EH (cell line): Measurements from ENCODE around the gene CLEC11A.

ENCODE experiments used
- DNase-seq: peaks from one replicate; pipeline ENCODE4 v3.0.0-alpha.2; 2015; ENCODE audit warnings: low read depth

Gene CLEC11A

DNA sequence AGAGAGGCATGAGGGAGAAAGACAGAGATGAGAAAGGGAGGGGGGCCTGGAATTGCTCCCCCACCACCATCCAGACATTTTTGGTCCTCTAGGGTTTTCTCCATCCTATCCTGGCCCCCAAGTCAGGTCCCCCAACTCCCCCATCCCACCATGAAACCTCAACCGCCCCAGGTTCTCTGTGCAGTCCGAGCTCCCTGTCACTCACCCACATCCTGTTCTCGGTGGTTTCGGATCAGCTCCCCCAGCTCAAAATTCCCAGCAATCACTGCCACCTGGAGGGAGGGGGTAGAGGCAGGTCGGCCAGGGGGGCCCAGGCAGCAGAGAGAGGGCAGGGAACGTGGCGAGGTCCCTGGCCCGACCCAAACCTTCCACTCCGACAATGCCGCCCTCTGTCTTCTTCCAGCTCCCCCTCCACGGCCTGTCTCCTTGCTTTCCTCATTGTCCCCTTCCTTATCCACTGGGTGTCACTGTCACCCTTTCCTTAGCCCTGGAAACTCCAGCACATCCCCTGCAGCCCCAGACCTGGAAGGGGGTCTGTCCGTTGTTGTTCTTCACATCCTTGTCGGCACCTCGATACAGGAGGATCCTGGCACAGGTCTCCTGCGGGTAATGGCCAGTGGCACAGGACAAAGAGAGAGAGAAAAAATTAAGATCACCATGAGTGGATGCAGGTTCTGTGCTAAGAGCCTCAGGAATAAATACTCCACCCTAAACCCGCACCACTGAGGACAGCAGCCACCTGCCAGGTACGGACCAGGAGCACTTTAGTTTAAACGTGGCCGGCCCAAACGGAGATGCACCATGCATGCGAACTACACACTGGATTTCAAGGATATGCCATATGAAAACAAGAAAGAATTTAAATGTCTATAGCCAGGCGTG lies 19.0 kb upstream of the CLEC11A start:
- DNase-seq = peak; percentile 31

DNA sequence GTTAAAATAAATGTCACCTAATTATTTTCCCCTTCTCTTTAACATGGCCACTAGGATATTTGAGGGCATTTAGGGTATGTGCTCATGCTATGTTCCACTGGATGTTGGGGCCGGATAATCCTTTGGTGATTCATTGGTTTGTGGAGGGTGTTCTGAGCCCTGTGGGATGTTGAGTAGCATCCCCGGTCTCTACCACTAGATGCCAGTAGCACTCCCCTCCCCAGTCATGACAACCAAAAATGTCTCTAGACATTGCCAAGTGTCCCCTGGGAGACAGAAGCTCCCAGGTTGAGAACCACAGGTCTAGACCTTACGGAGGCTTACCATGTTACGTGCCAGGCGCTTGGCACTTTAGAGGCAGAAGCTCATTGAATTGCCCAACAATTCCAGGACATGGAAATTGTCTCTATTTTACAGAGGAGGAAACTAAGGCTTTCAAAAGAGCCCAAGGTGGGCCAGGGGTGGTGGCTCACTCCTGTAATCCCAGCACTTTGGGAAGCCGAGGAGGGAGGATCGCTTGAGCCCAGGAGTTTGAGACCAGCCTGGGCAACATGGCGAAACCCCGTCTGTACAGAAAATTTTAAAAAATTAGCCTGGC lies 17.6 kb upstream of the CLEC11A start:
- peak; percentile 84 for DNase-seq

DNA sequence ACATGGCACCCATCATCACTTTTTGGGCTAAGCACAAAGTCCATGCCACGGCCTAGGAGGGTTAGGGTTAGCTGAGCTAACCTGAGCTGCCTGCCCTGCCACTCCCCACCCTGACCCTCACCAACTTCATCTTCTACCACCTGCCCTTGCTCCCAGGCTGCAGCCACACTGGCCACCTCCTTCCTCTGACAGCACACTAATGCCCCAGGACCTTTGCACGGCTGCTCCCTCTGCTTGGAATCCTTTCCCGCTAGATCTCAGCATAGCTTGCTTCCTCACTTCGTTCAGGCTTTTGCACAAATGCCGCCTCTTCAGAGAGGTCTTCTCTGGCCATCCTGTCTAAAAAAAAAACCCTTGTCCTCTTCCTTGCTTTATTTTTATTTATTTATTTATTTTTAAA lies 16.8 kb upstream of the CLEC11A start:
- DNase-seq = no peak

DNA sequence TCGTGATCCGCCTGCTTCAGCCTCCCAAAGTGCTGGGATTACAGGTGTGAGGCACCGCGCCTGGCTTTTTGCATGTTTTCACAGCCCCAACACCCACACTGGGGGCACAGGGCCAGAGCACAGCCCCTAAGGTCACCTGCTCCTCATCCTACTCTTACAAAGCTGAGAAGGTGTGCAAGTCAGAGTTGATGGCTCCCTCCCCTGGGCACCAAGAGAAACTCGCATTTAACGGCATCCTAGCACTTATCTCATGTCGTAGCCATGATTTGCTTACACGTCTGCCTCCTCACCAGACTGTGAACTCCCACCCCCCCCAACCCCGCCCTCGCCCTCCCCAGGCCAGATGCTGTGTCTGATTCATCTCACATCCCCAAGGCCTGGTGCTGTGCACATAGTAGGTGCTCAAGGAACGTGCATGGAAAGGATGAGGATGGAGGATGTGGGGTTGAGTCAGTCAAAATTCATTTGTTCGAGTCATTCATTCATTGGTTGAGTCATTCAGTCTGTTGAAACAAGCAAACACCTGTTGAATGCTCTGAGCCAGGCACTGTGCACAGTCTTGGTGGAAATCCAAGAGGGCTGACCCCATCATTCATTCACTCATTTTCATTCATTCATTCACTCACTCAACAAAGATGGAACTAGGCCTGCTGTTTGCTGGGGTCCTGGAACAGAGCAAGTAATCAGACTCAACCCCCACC lies 14.8 kb upstream of the CLEC11A start:
- DNase-seq = no peak

DNA sequence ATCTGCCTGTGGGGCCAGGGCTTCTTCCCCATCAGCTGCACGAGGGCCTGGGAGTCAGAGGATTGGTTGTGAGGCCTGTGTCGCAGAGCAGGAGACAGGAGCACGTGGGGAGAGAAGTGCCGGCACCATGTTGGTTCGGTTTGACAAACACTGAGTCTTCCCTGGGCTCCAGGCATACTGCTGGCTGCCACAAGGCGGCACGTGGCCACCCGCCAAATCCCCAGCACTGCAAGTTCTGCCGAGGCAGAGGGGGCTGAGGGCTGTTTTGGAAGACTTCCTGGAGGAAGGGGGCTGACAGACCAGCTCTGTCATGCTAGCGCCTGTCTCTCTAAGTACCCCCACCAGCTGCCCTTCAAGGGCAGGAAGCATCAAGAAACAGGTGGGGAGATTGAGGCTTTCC lies 13.1 kb upstream of the CLEC11A start:
- DNase-seq = no peak

DNA sequence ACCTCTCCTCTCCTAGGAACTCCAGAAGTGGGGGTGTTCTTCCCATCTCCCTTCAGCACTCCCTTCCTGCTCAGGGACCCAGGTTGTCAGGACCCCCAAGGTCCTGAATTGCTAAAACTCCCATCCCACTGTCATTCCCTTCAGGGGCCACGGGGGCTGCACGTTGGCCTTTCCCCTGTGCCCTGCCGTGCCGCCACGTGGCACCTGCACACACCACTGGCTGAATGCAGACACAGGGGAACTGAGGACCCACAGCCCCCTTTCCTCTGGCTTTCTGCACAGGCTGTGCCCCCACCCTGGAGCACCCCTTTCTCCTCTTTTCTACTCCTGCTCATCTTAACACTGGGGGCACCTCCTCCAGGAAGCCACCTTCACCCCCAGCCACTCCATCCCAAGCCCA lies 12.6 kb upstream of the CLEC11A start:
- DNase-seq = no peak

DNA sequence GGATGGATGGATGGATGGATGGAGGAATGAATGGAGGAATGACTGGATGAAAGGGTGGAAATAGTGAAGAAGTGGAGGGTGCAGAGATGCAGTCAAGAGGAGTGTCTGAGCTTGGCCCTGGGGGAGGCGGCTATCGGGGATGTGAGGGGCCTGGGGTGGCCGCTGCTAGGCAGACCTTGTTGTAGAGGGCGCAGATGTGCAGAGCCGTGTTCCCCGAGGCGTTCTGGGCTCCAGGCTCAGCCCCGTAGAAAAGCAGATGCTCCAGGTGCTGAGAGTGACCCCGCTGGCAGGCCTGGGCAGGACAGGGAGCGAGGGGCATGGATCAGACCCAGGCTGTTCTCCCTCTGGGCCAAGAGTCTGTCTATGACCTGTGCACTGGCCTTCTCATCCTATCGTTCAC lies 12.0 kb upstream of the CLEC11A start:
- no peak for DNase-seq

DNA sequence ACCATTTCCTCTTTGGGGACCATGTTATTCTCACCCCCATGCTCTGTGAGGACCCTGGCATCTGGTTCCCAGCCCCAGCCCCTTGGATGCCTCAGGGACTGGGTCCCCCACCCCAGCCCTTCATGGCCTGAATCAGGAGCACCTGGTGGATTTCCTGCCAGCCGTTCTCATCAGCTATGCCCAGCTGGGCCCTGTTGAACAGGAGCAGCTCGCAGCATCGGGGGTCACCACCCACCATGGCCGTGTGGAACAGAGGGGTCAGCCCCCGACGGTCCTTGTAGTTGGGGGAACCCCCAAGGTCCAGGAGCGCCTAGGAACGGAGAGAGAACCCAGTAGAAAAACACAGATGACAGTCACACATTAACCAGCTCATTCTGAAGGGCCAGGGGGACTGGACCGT lies 11.4 kb upstream of the CLEC11A start:
- DNase-seq = no peak

DNA sequence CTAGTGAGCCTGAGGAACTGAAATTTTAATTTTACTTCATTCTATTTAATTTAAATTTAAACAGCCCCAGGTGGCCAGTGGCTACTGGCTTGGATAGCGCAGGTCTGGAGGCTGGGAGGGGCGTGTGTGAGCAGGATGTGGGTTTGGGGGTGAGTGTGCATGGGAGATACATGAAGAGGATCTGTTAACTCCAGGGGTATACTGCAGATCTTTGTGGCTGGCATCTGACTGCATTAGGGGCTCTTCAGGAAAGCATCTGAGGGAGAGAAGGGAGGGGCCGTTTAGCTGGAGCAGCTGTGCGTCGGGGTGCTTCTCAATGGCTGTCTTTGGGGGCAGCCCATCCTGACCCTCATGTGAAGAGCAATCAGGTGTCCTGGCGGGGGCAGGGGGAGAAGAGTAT lies 10.3 kb upstream of the CLEC11A start:
- DNase-seq = no peak

DNA sequence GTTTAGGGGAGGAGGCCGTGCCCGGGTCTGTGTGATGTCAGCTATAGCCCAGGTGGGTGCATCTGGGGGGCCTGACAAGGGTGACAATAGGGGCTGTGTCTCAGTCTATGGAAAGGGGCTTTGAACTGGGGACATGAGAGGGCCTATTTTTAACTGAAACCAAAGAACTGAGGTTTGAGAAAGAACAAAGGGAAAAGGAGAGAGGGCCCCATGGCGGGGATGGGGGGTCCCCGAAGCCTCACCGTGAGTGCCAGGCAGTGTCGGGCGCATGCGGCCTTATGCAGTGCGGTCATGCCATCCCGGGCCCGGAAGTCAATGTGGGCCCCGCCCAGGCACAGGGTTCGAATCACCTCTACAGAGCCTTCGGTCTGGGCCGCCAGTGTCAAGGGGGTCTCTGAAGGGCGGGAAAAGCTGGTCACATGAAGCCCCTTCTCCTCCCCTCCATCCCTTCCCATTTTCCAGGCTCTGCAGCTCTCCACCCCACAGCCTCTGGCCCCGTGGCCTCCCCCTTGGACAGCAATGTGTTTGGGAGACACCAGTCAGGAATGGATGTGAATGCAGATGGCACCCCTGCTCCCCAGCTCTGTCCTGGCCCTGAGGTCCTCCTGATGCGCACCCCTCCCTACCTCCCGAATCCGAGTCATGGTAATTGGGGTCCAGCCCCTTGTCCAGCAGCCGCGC lies 9.5 kb upstream of the CLEC11A start:
- DNase-seq = no peak

DNA sequence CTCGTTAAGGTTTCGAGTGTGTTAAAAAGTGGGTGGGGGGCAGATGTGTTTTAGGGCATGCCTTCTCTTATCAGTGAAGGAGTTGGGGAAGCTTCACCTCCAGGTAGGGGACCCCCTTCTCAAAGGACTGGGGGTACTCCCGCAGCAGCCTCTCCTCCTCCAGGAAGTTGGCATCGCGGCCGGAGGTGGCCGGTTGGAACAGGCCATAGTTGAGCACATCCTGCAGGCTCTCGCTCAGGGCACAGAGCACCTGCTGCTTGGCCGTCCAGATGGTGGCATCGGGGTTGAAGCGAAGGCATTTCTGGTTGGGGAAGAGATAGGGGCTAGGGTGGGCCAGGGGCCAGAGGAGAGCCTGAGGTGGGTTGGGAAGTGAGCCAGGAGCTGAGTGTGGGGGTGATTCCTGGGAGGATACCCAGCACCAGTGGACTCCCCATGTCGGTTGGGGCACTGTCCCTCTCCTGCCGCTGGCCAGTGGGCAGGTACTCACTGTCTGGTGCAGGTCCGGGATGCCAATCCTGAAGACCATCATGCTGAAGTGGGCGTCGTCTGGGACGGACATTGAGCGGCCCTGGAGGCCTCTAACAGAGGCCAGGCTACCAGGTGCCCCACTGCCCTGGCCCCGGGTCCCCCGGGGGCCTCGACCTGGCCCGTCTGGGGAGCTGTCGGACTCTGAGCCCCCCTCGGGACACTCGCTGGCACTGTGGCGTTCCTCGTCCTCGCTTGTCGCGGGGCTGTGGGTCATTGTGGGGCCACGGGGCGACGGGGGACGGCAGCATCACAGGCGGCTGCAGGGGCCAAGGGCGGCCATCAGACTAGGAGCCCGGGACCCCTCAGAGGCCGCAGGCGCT lies 6.8 kb upstream of the CLEC11A start:
- DNase-seq = no peak

DNA sequence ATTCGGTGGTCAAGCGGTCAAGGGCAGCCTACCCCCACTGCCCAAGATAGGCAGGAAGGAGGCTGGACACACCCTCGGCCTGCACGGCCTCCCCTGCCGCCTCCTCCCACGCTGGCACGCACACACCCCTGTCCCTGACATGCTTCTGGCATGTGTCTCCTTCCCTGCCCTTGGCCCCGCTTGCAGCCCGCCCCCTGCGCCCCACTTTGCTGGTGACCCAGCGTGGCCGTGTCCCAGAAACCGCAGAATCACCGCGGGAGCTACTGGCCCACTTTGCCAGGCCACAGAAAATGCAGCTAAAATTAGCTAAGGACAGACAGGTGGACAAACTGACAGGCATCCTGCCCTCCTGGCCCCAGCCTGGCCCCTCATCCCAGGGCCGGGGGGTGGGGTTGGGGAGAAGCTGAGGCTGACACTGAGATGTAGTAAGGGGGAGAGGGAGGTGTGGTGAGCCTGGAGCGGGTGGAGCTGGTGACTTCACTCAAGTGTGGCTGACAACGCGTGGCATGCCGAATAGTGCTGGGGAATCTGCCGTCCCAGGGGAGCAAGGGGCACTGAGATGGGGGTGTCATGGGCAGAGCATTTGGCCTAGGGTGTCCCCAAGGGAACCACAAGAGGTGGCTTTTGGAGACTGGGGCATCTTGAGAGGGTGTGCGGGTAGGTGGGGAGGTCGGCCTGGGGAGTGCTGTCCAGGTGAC lies 6.0 kb upstream of the CLEC11A start:
- DNase-seq = no peak

DNA sequence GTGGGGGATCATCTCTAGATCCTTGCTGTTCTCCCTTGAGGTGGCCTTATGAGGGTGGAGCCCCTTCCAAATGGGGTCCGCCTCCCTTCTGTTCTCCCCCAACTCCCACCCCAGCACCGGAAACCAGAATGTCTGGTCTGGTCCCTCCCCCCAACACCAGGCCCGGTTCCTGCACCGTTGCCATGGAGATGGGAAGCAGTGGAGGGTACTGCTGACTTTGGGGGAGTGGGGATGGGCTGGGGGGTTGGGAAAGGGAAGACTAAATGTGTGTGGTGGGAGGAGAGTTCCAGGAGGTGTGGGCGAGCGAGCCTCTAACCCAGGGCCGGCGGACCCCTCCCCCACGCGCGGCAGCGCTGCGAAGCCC lies 5.3 kb upstream of the CLEC11A start:
- no peak for DNase-seq

DNA sequence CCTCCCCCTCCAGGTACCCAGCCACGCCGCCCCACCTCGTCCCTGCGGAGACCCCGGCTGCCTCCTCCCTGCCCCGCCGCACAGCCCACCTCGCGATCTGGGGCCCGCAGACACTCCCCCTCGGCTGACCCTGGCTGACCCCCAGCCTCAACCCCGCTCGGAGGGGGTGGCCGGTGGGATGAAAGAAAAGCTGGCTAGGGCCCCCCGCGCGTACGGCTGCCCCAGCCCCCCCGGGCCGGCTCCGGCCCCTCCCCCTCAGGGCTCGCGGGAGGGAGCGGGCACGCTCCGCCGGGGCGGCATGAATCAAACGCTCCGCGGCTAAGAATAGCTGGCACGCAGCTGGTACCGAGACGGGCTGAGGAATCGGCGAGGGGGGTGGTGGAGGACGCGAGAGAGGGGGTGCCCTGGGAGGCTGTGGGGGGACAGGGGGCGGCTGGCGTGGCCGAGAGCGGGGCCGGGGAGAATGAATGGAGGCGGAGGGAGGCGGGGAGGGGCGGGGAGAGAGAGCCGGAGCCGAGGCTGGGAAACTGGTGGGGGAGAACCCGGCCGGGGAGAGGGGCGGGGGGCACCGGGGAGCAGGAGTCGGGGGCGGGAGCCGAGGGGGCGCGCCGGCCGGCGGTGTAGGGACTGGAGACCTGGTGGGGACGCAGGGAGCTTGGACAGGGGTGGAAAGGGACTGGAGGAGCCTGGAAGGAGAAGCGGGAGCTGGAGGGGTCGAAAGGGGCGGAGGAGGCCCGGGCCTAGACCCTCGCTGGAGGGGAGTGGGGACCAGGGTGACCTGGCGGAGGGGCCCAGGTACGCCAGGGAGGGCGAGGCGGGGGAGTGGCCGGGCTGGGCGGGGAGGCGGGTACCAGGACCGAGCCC lies 4.7 kb upstream of the CLEC11A start:
- DNase-seq = peak; percentile 30

DNA sequence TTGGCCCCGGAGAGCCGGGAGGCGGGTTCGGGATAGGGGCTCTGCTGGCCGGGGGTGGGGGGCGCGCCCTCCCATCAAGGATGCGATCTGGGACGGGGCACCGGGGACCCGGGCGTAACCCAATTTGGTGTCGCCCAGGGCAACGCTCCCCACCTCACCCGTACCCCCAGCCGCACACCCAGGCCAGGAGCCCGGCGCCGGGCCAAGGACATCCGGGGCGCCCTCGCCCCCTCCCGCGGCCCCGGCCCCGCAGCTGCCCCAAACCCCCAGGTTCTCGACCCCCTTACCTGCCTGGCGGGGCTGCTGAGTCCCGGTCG lies 4.1 kb upstream of the CLEC11A start:
- no peak for DNase-seq

DNA sequence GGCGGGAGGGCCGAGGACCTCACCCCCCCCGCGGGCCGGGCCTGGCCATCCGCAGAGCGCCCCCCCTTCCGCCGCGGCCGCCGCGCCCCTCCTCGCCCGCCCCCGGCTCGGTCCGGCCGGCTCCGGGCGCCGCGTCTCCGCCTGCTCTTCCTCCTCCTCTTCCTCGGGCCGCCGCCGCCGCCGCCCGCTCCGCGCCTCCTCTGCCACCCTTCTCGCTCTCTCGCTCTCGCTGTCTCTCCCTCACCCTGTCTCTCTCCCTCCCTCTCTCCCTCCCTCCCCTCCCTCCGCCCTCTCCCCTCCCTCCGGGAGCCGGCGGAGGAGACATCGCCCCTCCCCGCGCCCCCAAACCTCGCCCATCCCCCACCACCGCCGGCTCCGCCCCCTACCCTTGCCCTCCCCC lies 3.6 kb upstream of the CLEC11A start, which contains the start of gene SHANK1:
Gene SHANK1 (minus strand): TSS at position 237 of the 400 bp plus-strand sequence. CDS start 2,883 bp downstream, outside the sequence.
- DNase-seq = peak; percentile 43

DNA sequence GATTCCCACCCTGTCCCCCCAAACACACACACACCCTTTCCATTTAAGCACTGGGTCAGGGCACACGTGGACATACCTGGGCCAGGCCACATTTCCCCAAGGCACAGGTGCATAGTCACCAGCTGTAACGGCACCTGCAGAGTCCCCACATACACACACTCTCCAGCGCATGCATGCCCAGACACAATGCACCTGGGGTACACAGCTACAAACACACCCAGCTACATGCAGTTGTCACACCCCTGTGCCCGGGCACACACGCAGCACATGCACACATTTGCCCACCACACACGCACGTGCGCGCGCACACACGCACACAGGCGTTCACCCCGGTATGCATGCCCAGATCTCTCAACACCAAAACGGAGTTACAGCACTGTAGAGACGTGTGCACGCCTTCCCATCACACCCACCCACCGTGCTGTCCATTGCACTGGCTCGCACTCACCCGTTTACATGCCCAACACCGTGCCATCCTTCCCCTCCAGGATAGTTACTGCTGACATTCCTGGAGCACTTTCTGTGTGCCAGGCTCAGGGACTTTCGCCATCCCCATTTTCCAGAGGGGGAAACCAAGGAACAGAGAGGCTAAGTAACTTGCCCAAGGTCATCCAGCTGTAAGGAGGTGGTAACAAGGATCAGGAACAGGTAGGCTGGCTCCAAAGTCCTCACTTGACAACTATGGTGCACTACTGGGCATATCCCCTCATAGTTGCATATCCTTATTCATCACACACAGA lies 2.8 kb upstream of the CLEC11A start:
- DNase-seq = peak; percentile 8

DNA sequence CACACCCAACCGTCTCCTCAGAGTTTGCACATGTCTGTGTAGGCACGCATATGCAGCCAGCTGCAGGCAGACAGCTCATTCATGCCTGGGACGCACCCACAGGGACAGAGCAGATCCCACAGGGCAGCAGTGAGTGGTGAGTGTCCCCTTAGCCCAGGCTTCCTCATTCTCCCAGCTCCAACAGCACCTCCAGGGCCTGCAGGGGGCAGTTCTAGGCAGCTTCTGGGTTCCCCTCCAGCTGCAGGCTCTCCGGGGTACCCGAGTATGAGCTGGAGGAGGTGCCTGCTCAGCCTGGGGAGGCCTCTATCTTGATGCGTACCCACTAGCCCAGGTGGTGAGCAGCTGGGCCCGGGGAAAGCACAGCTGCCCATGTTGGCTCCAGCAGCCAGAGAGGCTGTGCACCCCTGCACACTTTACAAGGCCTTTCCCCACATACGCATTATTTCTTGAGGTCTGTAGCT lies 2.2 kb upstream of the CLEC11A start:
- DNase-seq = peak; percentile 83

DNA sequence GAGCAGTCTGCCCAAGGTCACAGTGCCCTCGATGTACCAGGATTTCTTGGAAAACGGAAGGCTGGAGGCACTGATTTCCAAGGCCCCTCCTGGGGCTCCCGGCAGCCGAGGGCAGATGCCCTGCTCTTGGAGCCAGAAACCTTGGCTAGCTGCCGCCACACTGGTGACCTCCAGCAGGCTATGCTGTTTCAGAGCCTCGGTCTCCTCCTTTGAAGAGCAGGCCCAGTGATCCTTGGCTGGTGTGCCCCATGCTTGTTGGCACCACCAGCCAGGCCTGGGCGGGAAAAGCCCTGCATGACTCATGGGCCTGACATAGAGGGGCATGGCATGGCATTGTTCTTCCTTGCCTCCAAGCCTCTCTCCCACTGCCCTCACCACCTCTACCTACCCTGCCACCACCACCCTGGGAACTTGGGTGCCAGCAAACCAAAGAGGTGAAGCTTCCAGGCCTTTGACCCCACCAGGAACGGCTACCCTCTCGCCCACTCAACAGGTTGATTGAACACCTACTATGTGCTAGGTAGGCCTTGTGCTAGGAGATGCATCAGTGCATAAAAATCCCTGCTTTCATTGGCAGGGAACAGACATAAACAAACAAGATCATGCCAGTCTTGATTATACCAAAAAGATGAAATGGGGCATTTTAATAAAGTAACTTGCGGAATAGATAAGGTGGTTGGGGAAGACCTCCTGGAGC lies 1.6 kb upstream of the CLEC11A start:
- peak; percentile 9 for DNase-seq
